Fibroblast of skin of left biceps (primary cell): ENCODE measurements around the gene PTGES.

Experiments
- DNase-seq, 2 experiments: peaks; one replicate each; pipeline ENCODE4 v3.0.0-alpha.2; 2013; ENCODE audit warnings: low read depth in 2 of 2

The PTGES gene

DNA sequence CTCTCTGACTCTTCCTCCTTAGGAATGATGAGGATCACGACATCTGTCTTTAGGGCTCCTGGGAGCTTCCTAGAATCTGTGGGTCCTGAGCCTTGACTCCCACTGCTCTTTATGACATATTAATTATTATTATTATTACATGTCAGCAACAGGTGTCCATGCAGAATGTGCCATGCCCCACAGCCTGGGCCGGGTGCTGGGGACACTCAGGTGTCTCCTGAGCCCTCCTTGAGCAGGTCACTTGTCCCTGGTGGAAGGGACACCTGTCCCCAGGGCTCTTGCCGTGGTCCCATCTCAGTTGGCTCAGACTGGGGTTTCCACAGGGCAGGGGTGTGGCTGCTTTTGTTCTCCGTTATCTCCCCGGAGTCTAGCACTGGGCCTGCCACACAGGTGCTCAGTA is 34.2 kb downstream of the PTGES start:
- no peak for DNase-seq

DNA sequence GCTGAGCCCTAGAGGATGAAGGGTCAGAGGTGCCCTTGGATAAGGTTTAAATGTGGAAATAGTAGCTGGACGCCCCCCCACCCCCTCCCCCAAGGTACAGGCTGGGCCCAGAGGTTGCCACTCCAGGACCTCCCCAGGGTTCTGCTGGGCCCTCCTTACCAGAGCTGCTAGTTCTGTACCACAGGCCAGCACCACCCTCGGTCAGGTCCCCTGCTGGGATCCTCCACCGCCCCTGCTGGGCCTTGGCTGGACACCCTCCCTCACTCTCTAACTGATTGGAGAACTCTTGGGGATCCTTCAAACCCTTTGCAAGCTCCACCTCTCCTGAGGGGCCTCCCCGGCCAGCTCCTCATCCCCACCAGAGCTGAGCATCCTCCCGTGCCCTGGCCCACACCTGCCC is 34.9 kb downstream of the PTGES start:
- no peak for DNase-seq

DNA sequence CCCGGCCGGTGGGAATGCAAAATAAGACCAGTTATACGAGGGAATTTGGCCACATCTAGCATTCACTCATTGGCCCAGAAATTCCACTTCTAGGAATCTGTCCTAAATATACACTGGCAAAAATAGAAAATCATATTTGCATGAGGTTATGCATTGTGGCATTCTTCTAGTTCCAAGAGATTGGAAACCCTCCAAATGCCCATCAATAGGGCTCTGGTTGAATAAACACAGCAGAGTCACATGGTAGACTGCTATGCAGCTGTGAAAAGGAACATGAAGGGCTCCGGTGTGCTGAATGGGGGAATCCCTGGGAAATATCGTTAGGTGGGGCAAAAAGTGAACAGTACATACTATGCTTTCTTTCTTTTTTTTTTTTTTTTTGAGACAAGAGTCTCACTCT is 36.8 kb downstream of the PTGES start:
- no peak for DNase-seq

DNA sequence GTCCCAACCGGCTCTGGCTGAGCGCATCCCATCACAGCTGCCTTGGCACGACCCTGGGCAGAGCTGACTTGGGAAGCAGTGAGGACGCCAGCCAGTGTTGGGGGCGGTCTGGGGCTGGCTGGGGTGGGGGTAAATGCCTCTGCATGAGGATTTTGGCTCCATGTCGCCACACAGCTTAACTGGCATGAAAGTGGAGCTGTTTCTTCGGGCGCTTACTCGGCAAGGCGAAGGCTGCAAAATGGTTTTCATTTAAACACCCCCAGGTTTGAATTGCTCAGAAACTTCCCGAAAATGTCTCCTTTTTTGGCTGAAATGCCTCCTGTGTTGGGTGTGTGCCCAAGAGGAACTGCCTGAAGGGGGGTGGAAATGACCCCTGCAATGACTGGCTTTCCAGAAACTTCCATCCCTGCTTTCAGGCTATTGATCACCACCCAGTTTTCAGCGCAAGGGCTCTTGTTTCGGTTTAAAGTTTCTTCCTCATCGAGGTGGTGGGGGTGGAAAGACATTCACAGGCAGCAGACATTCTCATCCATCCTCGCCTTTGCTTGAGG is 38.3 kb downstream of the PTGES start:
- no peak for DNase-seq

DNA sequence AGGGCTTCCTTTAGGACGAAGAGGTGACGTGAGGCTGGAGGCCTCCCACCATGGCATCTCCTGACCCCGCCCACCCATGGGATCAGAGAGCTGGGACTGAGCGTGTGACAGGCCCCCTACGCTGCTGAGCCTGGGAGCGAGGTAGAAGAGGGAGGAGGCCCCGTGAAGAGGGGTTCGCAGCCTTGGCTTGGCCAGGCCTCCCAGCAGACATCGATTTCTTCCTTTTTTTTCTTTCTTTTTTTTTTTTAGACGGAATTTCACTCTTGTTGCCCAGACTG is 39.5 kb downstream of the PTGES start:
- DNase-seq = no peak

DNA sequence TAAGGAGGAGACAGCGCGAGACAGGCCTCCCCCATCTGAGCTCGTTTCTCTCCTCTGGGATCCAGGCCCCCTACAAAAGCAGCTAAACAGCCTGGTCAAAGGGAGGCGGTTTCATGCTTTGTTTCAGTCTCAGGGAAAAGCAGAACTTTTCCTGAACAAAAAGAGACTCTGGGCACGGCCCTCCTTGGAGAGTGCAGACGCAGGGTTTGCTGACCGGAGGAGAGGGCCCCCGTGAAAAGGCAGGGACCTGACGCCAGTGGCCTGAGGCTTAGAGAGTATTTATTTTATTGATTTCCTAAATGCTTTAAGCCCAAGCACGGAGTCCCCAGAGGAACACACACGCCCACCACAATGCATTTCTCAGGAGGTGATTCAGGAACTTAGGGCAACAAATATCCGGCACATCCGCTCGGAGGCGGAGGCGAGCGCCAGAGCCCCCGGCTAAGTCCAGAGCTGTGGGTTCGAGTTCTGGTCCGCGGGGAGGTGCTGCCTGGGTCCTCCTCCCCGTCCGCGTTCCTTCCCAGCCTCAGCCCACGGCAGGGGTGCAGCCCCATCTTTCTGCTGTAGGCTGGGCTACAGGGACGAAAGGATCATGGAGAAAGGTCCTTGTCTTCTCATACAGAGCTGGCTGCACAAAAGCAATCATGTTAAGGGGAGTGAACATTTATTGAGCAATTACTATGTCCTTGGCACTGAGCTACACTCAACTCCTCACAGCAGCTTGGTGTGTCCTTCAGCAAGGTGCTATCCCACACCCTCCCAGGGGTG is 40.0 kb downstream of the PTGES start:
- peak in 1 of 2 experiments; percentile 73 for DNase-seq

DNA sequence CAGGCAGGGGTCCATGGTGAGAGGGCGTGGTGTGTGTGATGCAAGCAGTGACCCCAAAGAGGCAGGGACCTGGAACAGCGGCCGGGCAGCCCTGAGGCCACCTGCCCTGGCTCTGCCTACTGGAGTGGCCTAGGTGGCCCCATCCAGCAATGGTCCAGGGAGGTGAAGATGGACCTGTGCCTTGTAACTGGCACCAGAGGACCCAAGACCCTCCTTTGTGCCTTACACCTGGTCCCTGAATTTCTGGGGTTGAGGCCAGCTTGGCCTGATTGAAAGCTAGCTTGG is 42.7 kb downstream of the PTGES start:
- no peak for DNase-seq

DNA sequence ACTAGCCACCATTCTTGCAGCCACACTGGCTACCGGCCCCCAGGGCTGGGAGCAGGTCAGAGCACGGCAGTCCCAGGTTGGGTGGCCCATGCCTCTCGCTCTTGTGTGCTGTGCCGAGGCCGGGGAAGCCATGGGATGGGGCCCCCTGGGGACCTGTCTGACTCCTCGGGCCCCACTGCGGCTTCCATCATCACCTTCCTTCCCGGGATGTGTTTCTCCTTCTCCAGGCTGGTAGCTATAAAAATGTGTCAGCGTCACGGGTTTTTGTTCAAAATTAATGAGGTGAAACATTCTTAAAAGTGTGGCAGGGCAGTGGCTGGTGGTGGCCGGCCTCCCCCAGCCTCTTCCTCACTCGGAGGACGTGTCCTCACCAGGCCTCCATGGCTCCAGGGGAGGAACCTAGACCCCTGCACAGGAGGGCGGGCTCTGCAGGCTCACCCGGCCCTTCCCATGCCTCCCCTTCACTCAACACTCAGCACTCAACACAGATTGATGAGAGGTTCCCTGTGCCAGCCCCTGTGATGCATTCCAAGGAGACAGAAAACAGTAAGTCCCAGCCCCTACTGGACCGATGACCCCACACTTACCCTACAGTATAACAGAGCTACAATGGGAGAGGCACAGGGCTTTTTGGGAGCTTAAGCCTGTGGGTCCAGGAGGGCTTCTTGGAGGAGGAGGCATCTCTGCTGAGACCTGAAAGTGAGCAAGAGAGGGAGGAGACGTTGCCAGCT is 43.2 kb downstream of the PTGES start:
- no peak for DNase-seq

DNA sequence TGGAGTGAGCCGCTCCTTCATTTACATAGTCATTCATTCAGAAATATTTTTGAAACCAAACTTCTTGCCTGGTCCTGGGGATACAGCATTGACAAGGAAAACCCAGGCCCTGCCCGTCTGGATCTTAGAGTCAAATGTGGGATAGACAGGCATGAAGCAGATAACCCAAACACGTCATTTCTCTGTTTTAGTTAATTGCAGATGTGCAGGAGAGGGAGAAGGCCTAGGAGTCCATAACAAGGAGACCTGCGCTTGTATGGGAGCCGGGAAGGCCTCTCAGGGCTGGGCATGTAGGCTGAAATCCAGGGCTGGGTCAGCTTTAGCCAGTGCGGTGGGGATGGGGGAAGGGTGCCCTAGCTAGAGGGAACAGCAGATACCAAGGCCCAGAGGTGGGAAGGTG is 44.0 kb downstream of the PTGES start:
- peak in 1 of 2 experiments; percentile 41 for DNase-seq

DNA sequence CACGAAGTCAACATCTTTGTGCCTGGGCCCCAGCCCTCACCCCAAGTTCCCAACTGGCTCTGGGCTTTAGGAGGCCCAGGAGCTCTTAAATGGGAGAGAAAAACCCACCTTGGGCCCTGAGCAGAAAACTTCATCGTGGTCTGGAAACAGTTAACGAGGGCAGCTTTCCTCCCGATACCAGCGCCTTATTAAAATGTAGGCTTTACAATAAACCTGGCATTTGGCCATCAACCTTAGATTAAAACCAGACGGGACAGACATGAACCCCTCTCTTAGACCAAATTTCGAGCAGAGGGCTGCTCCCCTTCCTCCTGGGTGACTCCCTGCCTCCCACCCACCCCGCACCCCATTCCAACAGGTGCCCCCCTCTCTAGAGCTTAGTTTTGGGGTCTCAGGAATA is 48.0 kb downstream of the PTGES start:
- no peak for DNase-seq

DNA sequence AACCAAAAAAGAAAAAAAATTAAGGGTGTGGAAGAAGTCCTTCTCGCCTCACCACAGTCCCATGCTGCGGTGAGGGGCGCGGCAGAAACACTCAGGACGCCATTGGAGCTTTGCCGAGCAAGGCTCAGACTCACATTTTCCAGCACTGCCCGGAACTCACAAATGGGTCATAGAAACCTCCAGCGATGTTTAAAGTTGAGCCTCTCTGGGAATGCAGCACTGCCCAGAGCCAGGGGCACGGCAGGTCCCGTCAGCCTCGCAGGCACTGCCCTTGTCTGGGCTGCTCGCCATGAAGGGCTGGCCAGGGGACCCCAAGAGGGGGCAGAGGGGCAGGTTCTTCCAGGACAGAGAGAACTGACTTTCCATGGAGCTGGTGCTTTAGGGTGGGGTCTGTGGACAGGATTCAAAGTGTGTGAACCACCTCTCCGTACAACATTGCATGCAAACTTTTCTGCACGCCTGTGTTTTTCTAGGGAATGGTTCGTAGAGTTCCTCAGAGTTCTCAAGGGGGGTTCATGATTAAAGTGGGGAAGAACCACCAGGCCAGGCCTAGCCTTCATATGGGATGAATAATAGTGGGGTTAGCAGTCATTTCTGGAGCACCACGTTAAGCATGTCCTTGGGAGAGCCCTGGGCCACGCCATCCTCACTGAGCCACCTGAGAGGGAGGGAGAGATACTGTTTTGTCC is 49.0 kb downstream of the PTGES start:
- DNase-seq = no peak

DNA sequence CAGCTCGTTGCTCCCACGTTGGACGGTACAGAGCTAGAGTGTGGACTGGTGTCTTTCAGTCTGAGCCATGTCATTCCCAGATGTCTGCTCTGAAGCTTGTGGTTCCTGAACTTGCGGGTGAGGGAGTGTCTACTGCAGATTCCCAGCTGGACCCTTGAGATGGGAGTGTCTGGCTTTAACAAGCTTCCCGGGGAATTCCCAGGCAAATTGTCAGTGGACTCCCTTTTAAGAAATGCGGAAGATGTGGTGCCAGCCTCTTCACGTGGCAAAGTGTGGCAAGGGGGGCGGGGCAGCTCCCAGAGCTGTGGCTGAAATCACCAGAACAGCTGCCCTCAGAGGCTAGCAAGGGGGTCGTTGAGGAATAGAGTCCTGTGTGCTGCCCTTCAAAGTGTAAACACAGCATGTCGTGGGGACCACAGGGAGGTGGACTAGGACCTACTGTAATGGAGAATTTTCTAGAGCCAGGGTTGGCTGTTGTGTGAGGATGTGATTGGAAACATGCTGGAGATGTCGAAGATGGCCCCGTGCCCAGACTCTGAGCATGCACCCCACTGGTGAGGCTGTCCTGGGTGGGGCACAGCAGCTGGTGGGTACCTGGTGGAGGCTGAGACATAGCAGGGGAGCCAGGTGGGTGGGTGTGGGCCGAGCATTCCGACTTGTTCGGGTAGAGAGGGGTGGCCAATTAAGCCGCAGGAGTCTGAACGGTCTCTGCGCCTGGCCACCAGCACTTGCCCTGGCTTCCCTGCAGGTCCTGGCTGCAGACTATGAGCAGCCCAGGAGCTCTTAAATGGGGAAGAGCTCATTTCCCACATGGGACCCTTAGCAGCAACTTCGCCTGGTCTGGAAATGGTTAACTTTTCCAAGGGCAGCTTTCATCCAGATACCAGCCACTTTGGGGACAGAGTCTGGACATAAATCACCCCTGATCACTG is 50.0 kb downstream of the PTGES start:
- DNase-seq = peak in 1 of 2 experiments; percentile 56

DNA sequence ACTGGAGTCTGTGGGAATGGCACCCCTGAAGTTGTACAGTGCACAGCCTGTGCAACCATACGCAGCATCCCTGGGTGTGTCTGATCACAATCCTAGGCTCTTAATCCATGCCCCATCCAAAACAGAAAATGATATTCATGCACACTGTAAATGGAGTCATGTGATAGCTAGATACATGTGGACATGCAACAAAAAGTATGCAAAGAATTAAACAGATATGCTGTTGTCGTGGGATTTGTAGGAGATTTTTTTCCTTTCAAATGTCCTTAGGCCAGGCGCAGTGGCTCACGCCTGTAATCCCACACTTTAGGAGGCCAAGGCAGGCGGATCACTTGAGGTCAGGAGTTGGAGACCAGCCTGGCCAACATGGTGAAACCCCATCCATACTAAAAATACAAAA is 51.3 kb downstream of the PTGES start:
- no peak for DNase-seq

DNA sequence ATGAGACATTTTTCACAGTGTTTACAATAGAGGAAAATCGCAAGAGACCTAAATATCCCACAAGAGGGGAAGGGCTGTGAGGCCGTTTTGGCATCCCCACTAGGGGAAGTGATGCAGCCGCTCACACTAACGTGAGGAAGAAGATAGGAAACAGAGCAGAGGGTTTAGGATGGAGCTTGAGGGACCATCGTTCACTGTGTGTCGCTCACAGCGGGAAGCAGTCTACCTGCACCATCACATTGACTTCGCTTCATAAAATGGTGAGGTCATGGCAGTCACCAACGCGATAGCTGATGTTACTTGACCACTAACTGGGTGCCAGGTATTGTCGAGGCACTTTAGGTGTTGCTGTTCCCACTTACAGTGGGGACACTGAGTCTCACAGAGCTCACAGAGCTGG is 51.8 kb downstream of the PTGES start:
- DNase-seq = no peak

DNA sequence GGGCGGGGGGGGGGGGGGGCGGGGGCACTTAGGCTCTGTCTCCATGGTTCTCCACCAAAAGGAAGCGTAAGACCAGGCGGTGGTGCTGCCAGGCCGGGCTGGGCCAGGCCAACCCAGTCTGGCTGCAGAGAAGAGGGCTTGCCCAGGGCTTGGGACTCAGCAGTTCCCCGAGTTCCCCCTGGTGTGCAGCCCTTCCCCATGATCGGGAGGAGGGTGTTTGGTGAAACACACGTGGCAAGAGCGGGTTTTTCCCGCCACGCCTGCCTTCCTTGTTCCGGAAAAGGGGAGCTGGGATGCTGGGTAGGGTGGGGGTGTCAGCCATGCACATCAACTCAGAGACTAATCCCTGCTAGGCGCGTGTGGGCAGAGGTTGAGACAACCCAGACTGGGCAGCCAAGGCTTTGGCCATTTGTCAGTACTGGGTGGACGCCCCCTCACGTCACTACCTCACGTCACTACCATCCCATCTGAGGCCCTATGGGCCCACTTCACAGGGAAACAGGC is 54.5 kb downstream of the PTGES start:
- DNase-seq = no peak

DNA sequence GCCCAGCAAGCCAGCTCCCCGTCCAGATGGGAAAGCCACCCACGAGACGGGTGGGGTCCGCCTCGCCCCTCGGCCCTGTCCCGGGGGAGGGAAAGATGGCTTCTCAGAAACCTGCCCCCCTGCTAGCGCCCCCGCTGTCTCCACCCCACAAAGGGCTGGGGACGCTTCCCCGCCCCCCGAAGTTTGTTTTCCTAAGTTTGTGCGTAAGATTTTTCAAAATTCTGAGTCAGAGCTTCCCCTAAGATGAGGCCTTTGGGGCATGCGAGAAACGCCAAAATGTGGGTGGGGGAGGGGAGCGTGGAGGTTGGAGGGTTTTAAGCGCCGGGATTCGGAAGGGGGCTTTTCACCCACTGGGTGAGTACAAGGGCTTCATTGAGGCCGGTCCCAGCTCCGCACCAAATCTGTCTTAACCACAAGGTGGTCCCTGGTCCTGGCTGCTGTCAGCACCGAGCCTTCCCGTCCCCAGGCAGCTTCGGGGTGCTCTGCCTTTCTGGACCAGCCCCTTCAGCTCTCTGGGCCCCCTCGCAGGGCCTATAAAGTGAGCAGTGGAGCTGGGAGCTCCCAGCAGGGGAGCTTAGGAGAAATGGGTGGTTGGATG is 55.1 kb downstream of the PTGES start:
- DNase-seq = peak; percentile 85 to 86

DNA sequence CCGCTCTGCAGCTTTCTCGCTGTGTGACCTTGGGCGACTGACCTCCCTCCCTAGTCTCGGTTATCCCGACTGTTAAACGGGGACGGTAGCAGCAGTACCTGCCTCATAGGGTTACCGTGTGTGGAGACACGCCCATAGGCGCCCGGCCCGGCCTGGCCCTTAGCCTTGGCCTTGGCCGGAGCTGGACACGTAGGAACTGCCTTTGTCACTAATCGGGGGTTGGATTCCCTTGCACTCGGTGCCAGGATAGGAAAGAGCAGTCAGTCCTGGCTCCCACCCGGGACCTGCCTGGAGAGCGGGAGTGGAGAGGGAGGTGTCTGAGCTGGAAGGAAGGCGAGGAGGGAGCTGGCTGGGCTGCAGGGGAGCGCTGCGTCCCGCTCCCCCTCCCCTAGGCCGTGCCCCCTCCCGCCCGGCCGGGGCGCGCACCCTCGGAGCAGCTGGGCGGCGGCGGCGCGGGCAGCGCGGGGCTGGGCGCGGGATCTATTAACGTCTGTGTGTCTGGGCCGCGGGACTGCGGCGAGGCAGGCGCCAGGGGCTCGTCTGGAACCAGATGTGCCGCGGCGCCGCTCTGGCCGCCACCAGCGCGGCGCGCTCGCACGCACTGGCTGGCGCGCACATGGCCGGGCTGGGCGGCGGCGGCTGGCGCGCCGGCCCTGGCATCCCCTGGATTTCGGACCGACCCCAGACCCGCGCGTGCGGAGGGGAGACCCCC is 55.7 kb downstream of the PTGES start:
- peak; percentile 30 to 43 for DNase-seq

DNA sequence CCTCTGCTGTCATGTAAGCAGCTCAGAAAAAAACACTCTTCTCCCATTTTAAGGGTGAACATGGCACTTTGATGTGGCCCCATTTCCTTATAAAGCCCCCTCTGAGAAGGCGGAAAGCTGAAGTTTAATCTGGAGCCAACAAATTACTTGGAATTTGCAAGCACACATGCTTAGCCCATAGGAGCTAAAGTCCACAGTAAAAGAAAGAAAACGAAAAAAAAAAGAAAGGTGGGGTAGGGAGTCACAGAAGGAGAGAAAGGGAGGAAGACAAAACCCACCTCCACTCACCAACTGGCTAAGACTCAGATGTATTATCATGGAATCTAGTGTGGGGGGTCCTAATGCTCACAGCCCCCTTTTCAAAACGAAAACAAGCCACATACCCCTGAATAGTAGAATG is 57.0 kb downstream of the PTGES start:
- no peak for DNase-seq

DNA sequence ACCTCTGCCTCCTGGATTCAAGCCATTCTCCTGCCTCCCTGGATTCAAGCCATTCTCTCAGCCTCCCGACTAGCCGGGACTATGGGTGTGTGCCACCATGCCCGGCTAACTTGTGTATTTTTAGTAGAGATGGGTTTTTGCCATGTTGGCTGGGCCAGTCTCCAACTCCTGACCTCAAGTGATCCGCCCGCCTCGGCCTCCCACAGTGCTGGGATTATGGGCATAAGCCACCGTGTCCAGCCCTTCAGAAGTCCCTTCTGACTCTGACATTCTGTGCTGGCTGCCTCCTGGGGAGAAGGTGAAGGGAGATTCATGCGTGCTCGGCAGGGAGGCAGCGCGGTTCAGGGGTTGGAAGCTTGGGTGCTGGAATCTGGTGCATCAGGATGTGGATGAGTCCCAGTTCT is 58.6 kb downstream of the PTGES start:
- no peak for DNase-seq

DNA sequence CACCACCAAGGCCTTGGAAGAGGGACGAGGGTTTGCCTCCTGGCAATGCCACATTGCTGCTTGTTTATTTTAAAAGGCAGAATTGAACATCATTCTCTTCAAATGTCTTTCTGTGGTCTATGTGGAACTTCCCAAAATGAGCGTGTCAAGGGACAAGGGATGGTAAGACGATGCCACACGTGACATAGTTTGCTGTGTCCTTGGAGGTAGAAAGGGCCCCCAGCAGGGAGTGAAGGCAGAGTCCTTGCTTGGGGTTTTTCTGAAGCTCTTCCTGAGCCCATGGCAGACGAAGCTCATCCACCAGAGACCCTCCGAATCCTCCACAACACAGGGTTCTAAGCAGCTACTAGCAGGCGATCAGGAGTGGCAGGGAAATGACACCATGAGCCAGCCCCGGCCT is 59.1 kb downstream of the PTGES start:
- DNase-seq = no peak

DNA sequence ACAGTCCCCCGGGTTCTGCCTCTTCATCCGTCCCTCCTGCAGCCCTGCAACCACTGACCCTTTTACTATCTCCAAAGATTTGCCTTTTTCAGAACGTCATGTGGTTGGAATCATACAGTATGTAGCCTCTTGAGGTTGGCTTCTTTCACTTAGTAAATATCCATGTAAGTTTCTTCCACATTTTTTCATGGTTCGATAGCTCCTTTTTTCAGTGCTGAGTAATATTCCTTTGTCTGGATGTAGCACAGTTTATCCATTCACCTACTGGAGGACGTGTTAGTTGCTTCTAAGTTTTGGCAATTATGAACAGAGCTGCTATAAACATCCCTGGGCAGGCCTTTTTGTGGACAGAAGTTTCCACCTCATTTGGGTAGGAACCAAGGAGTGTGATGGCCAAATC is 60.3 kb downstream of the PTGES start:
- no peak for DNase-seq
